D721Med (cell line): Measurements from ENCODE around the gene SYNE1.
"Not testable (repeated sequence)": the region's sequence is repeated elsewhere in the genome, so short reads cannot be mapped to it uniquely, and the experiment has no call there.

Experiments
- DNase-seq: peaks from one replicate; pipeline ENCODE4 v3.0.0; 2011; ENCODE audit warnings: low spot score; ENCODE audit not compliant: insufficient read length
- FAIRE-seq: peaks from 2 replicates; lab custom pipeline; 2011; peaks lifted over from hg19 to GRCh38; lab: Jason Lieb, UNC
- CTCF ChIP-seq: IDR thresholded peaks from 2 replicates; pipeline ENCODE4 v1.5.1; 2012; ENCODE audit warnings: mild to moderate bottlenecking, control low read depth; ENCODE audit not compliant: insufficient read depth; ENCODE audit errors: missing control alignments

The SYNE1 gene

GRCh38 chr6:152338335-152339125 lies 298.6 kb downstream of the SYNE1 start:
- peak; percentile 77 for TF ChIP-seq CTCF
- DNase-seq (no peak), FAIRE-seq (peak; percentile 21)

- no peak for FAIRE-seq
- TF ChIP-seq CTCF = no peak
- no peak for DNase-seq
Observed at GRCh38 chr6:152334555-152334954, 302.6 kb downstream of the SYNE1 start.

GRCh38 chr6:152330961-152331360 lies 306.2 kb downstream of the SYNE1 start:
- TF ChIP-seq CTCF = no peak
- FAIRE-seq (no peak), DNase-seq (no peak)

- no peak for FAIRE-seq
- TF ChIP-seq CTCF = no peak
- DNase-seq = no peak
Observed at GRCh38 chr6:152329638-152330448, 307.3 kb downstream of the SYNE1 start.

- DNase-seq, FAIRE-seq: not testable (repeated sequence)
Observed at GRCh38 chr6:152328200-152328599, 309.0 kb downstream of the SYNE1 start.

GRCh38 chr6:152323376-152323775 lies 313.8 kb downstream of the SYNE1 start:
- FAIRE-seq (no peak), DNase-seq (no peak)
- TF ChIP-seq CTCF = no peak

- no peak for DNase-seq
- no peak for TF ChIP-seq CTCF
- FAIRE-seq = no peak
Observed at GRCh38 chr6:152318278-152318677, 318.9 kb downstream of the SYNE1 start.
